Sigmoid colon (tissue), 7 donors: ENCODE results near the gene ATP4B. TPM values are rescaled to one million over a fixed set of nuclear protein-coding genes. Genes with fewer than 3 reads are reported as not detected.
A peak's percentile ranks its signal among the peaks of the same experiment; 100 is the strongest.

ENCODE experiments used
- DNase-seq: peaks from one replicate; pipeline ENCODE4 v3.0.0-alpha.2; 2019
- H3K27ac ChIP-seq, 4 donors: fragments of 200-600 bp; sonication (generic); one replicate each; pipeline ENCODE4 v1.5.1; 2016 to 2019; ENCODE audit warnings: mild to moderate bottlenecking in 1 of 4
- H3K27me3 ChIP-seq, 3 donors: fragments of 200-600 bp; sonication (generic); one replicate each; pipeline ENCODE4 v1.5.1; 2019; ENCODE audit warnings: mild to moderate bottlenecking in 1 of 3
- H3K36me3 ChIP-seq, 4 donors: fragments of 200-600 bp; sonication (generic); one replicate each; pipeline ENCODE4 v1.5.1; 2016 to 2019
- H3K4me1 ChIP-seq, 4 donors: fragments of 200-600 bp; sonication (generic); one replicate each; pipeline ENCODE4 v1.5.1; 2017 to 2019
- H3K4me3 ChIP-seq, 4 donors: fragments of 200-600 bp; sonication (generic); one replicate each; pipeline ENCODE4 v1.5.1; 2017 to 2019; ENCODE audit warnings: mild to moderate bottlenecking in 2 of 4, moderate library complexity in 1 of 4
- H3K9me3 ChIP-seq, 4 donors: fragments of 200-600 bp in 3 of 4; sonication (generic) in 3 of 4; one replicate each; pipeline versions ENCODE4 v1.5.1 to v1.6.1; 2013 to 2019
- EP300 ChIP-seq, 4 donors: sonication (generic); formaldehyde crosslinking; IDR thresholded peaks; one replicate each; pipeline ENCODE4 v1.6.1; 2017; ENCODE audit warnings: antibody characterized with exemption in 4 of 4
- POLR2A ChIP-seq, 2 donors: fragments of 450-650 bp; IDR thresholded peaks; one replicate each; pipeline ENCODE4 v1.6.1; 2016; ENCODE audit warnings: antibody characterized with exemption in 2 of 2, mild to moderate bottlenecking in 2 of 2, moderate library complexity in 2 of 2
- POLR2AphosphoS5 ChIP-seq, 4 donors: sonication (generic); formaldehyde crosslinking; IDR thresholded peaks; one replicate each; pipeline ENCODE4 v1.6.1; 2017; ENCODE audit warnings: antibody characterized with exemption in 4 of 4
- WGBS, 2 donors: extraction: QIAGEN DNeasy Blood & Tissue Kit; methylation state at CpG; one replicate each; pipeline ENCODE4 v1.1.7; 2013; 5-methylcytosine and 5-hydroxymethylcytosine counted together
- intact Hi-C: fragments of 100-400 bp; cut with DNase I; formaldehyde crosslinking; loops from one replicate; pipeline ENCODE4 v1.15.1; 2023
- polyA plus RNA-seq, 3 donors: library from polyadenylated mRNA; stranded (reverse); fragments of 200-250 nt; gene quantifications; one replicate each; pipeline ENCODE4 v1.2.3, GENCODE V29; 2013
- total RNA-seq, 4 donors: library from RNA; depleted of rRNA; stranded (reverse); fragments of >200 nt; gene quantifications; one replicate each; pipeline ENCODE4 v1.1.0, GENCODE V29; 2016
- TF ChIP-seq, protein P1 (sequence below), 4 experiments: fragments of 450-650 bp in 3 of 4; fragments of 200-600 bp in 1 of 4; IDR thresholded peaks; one replicate each; pipeline ENCODE4 v1.5.1; 2016 to 2019; ENCODE audit warnings: antibody characterized with exemption in 4 of 4, mild to moderate bottlenecking in 3 of 4, moderate library complexity in 2 of 4
- donor health status: healthy with polysubstance abuse.
- donor health status: Bipolar disorder and iron deficiency.
- donor health status: healthy.

The ATP4B gene
- total and polyA plus RNA-seq, 7 donors = not detected

DNA sequence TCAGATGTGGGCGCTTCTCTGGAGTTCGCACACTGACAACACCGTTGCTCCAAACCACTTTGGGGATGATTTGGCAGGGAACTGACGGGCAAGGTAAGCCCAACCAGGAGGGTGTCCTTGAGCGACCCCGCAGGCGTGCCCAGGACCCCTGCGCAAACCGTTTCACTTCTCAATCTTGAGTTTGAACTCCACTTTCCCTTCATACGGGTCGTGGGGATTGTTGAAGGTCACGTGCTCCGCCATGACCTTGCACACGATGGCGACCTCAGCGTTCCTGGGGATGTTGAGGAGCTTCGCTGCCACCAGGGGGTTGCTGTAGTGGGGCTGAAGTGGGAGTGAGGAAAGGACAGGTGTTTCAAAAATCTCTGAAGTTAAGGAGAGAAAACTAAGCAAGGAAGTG is 8.8 kb downstream of the ATP4B start:
- 91 to 92% methylated on average over 17 of the region's 17 CpGs for WGBS, 2 donors
- Histone ChIP-seq H3K27ac (no peak overlapping the region), H3K4me3 (no peak overlapping the region), H3K27me3 (no peaks in the 10 kb centered on the region), H3K4me1 (peaks cover 0 to 19% (median 15%) of the 10 kb centered on the region in 4 donors), H3K36me3 (no peaks in the 10 kb centered on the region), H3K9me3 (no peaks in the 10 kb centered on the region)
- intact Hi-C loops = no loop called here
- peak; percentile 44 for DNase-seq
- TF ChIP-seq POLR2AphosphoS5 (IDR thresholded peaks at IDR 0.05) (no peak), POLR2A (IDR thresholded peaks at IDR 0.05) (no peak), EP300 (IDR thresholded peaks at IDR 0.05) (no peak)
- TF ChIP-seq, protein P1, sequence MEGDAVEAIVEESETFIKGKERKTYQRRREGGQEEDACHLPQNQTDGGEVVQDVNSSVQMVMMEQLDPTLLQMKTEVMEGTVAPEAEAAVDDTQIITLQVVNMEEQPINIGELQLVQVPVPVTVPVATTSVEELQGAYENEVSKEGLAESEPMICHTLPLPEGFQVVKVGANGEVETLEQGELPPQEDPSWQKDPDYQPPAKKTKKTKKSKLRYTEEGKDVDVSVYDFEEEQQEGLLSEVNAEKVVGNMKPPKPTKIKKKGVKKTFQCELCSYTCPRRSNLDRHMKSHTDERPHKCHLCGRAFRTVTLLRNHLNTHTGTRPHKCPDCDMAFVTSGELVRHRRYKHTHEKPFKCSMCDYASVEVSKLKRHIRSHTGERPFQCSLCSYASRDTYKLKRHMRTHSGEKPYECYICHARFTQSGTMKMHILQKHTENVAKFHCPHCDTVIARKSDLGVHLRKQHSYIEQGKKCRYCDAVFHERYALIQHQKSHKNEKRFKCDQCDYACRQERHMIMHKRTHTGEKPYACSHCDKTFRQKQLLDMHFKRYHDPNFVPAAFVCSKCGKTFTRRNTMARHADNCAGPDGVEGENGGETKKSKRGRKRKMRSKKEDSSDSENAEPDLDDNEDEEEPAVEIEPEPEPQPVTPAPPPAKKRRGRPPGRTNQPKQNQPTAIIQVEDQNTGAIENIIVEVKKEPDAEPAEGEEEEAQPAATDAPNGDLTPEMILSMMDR (IDR thresholded peaks at IDR 0.05) = no peak

DNA sequence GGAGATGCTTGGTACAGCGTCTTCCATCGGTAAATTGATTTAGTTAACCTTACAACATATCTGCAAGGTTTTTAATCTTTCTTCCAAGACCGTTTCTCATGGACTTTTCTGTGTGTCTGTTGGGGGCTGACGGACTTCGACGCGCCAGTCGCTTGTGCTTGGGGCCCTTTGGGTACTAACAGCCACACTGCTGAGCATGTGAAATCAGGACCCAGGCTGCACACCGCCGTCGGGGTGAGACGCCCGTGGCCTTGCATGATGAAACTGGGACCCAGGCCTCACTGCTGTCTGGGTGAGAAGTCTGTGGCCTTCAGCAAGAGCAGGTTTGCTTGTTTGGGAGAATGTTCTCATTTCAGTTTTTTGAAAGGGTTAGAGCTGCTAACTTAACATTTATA is 9.8 kb downstream of the ATP4B start:
- Histone ChIP-seq H3K9me3 (no peaks in the 10 kb centered on the region), H3K4me3 (no peak overlapping the region), H3K27ac (peak overlapping the region in 3 of 4 donors; percentile 63 to 75 (median 71)), H3K36me3 (no peaks in the 10 kb centered on the region), H3K4me1 (peaks cover 0 to 19% (median 15%) of the 10 kb centered on the region in 4 donors), H3K27me3 (no peaks in the 10 kb centered on the region)
- 93 to 95% methylated on average over 13 of the region's 13 CpGs for WGBS, 2 donors
- TF ChIP-seq, protein P1 (IDR thresholded peaks at IDR 0.05) = no peak
- no peak for TF ChIP-seq EP300 (IDR thresholded peaks at IDR 0.05)
- no peak for TF ChIP-seq POLR2A (IDR thresholded peaks at IDR 0.05)
- no peak for TF ChIP-seq POLR2AphosphoS5 (IDR thresholded peaks at IDR 0.05)
- peak; percentile 29 for DNase-seq
- intact Hi-C loops = no loop called here

DNA sequence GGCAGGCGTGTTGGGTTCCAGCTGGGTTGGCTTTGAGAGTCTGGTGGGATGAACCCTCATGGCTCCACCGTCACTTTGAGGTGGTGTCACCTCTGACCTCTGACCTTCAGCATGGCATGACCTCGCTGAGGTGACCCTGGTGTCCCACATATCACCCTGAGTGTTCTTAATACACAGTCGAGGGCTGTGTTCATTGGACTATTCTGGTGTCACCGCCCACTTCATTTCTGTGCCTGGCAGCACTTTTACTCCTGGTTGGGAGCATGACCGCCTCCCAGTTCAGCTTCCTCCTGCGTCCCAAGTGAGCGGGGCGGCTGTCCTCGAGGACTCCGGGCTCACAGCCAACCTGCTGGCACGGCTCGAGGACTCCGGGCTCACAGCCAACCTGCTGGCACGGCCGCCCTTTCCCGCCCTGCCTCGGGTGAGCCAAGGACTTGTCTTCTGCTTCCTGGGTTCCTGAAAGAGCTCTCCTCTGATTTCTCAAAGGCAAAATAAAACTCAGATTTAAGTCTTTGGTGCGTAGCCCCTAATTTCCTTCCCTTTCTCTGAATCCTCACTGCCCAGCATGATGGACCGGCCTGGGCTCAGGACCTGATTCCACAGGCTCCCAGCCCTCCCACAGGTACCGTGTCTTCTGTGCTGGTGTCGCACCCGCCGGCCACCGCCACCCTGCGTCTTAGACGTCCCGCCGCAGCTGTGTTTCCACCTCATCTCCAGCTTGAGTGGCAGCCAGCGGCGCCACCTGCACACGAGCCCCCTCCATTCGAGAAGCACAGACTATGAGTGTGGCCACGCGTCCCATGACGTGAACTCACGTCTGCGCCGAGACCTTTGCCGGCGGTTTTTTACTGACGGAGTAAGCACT is 10.4 kb downstream of the ATP4B start:
- H3K9me3 ChIP-seq = no peaks in the 10 kb centered on the region
- H3K27ac ChIP-seq = peak overlapping the region; percentile 55 to 75 (median 67)
- DNase-seq = peak; percentile 95
- no peaks in the 10 kb centered on the region for H3K36me3 ChIP-seq
- no peak overlapping the region for H3K4me3 ChIP-seq
- 30 to 68% methylated on average over 42 of the region's 42 CpGs for WGBS, 2 donors
- TF ChIP-seq, protein P1 (IDR thresholded peaks at IDR 0.05) = no peak
- peak in 1 of 4 donors; percentile 68 for TF ChIP-seq EP300 (IDR thresholded peaks at IDR 0.05)
- no peak for TF ChIP-seq POLR2A (IDR thresholded peaks at IDR 0.05)
- TF ChIP-seq POLR2AphosphoS5 (IDR thresholded peaks at IDR 0.05) = peak; percentile 50 to 79 (median 76)
- peaks cover 0 to 19% (median 15%) of the 10 kb centered on the region in 4 donors for H3K4me1 ChIP-seq
- H3K27me3 ChIP-seq = no peaks in the 10 kb centered on the region
- intact Hi-C loops = no loop called here

DNA sequence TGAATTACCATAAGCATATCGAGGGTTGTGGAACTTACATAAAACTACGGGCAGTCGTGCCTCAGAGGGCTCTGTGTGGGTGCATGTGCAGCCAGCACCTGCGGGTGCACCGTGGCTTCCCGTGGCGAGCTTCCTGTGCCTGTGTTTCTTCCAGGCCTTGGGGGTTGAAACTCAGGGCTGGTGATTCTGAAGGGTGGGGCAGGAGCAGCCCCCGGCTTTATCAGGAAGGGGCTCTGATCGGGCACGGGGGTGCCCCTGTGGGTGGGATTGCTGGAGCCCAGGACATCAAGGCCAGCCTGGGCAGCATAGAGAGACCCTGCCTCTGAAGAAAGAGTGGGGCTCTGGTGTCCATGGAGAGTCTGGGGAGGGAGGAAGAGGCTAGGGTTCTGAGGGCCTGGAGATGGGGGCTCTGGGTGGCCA is 11.1 kb downstream of the ATP4B start:
- Histone ChIP-seq H3K9me3 (no peaks in the 10 kb centered on the region), H3K36me3 (no peaks in the 10 kb centered on the region), H3K27me3 (no peaks in the 10 kb centered on the region), H3K4me3 (no peak overlapping the region), H3K27ac (peak overlapping the region; percentile 55 to 75 (median 67)), H3K4me1 (peaks cover 0 to 19% (median 15%) of the 10 kb centered on the region in 4 donors)
- WGBS, 2 donors = 63 to 74% methylated on average over 10 of the region's 10 CpGs
- TF ChIP-seq EP300 (IDR thresholded peaks at IDR 0.05) (no peak), POLR2A (IDR thresholded peaks at IDR 0.05) (no peak), POLR2AphosphoS5 (IDR thresholded peaks at IDR 0.05) (no peak)
- TF ChIP-seq, protein P1 (IDR thresholded peaks at IDR 0.05) = no peak
- intact Hi-C loops = no loop called here
- no peak for DNase-seq
